H9 (cell line): ENCODE measurements around the gene MRC2. TPM values are rescaled to one million over a fixed set of nuclear protein-coding genes. Genes with fewer than 3 reads are reported as not detected.

ENCODE experiments used
- DNase-seq: peaks from one replicate; pipeline ENCODE4 v3.0.0-alpha.2; 2017
- H2AFZ ChIP-seq: one replicate; pipeline ENCODE4 v1.6.1; 2013; ENCODE audit warnings: mild to moderate bottlenecking, low read length, control low read depth, moderate library complexity
- H2AK5ac ChIP-seq: 2 replicates; pipeline ENCODE4 v1.6.1; 2013; ENCODE audit warnings: low read length, control low read depth, mixed read lengths; ENCODE audit not compliant: insufficient read length
- H2BK120ac ChIP-seq: one replicate; pipeline ENCODE4 v1.6.1; 2013; ENCODE audit warnings: low read depth, mild to moderate bottlenecking, low read length, control low read depth, inconsistent platforms; ENCODE audit not compliant: poor library complexity, severe bottlenecking
- H2BK12ac ChIP-seq: 2 replicates; pipeline ENCODE4 v1.6.1; 2013; ENCODE audit warnings: low read length, control low read depth, mixed read lengths, low read depth; ENCODE audit not compliant: insufficient read length
- H2BK15ac ChIP-seq: 2 replicates; pipeline ENCODE4 v1.6.1; 2013; ENCODE audit warnings: low read depth, low read length, control low read depth
- H2BK20ac ChIP-seq: one replicate; pipeline ENCODE4 v1.6.1; 2013; ENCODE audit warnings: low read depth, mild to moderate bottlenecking, low read length, control low read depth, inconsistent platforms; ENCODE audit not compliant: poor library complexity, severe bottlenecking
- H2BK5ac ChIP-seq: 2 replicates; pipeline ENCODE4 v1.6.1; 2013; ENCODE audit warnings: low read length, control low read depth, mixed read lengths; ENCODE audit not compliant: insufficient read length
- H3K14ac ChIP-seq: 2 replicates; pipeline ENCODE4 v1.6.1; 2013; ENCODE audit warnings: low read length, control low read depth; ENCODE audit not compliant: insufficient read depth
- H3K18ac ChIP-seq: 2 replicates; pipeline ENCODE4 v1.6.1; 2013; ENCODE audit warnings: low read depth, mild to moderate bottlenecking, mixed read lengths, low read length, control low read depth; ENCODE audit not compliant: insufficient read length
- H3K23ac ChIP-seq: 2 replicates; pipeline ENCODE4 v1.6.1; 2013; ENCODE audit warnings: low read length, control low read depth, mixed read lengths, low read depth; ENCODE audit not compliant: insufficient read length
- H3K23me2 ChIP-seq: 2 replicates; pipeline ENCODE4 v1.6.1; 2013; ENCODE audit warnings: low read depth, mild to moderate bottlenecking, mixed read lengths, low read length, control low read depth; ENCODE audit not compliant: insufficient read length, poor library complexity, severe bottlenecking
- H3K27ac ChIP-seq: 2 replicates; pipeline ENCODE4 v1.5.1; 2013; ENCODE audit warnings: low read length, control low read depth, mixed read lengths, low read depth; ENCODE audit not compliant: insufficient read length
- H3K27me3 ChIP-seq: 2 replicates; pipeline ENCODE4 v1.6.1; 2013; ENCODE audit warnings: low read length, control low read depth, inconsistent platforms; ENCODE audit not compliant: insufficient read depth
- H3K4ac ChIP-seq: 2 replicates; pipeline ENCODE4 v1.6.1; 2013; ENCODE audit warnings: low read depth, mild to moderate bottlenecking, control low read depth, inconsistent platforms, low read length, moderate library complexity
- H3K4me1 ChIP-seq: 2 replicates; pipeline ENCODE4 v1.6.1; 2013; ENCODE audit warnings: low read length, control low read depth, inconsistent platforms; ENCODE audit not compliant: insufficient read depth
- H3K4me2 ChIP-seq: 2 replicates; pipeline ENCODE4 v1.6.1; 2013; ENCODE audit warnings: low read length, control low read depth, mixed read lengths; ENCODE audit not compliant: insufficient read length, insufficient read depth
- H3K56ac ChIP-seq: 2 replicates; pipeline ENCODE4 v1.6.1; 2013; ENCODE audit warnings: low read depth, mild to moderate bottlenecking, mixed read lengths, low read length, control low read depth; ENCODE audit not compliant: insufficient read length
- H3K79me1 ChIP-seq: 2 replicates; pipeline ENCODE4 v1.6.1; 2013; ENCODE audit warnings: low read depth, mild to moderate bottlenecking, moderate library complexity, low read length, control low read depth, inconsistent platforms; ENCODE audit not compliant: insufficient read depth, poor library complexity, severe bottlenecking
- H3K79me2 ChIP-seq: 2 replicates; pipeline ENCODE4 v1.6.1; 2013; ENCODE audit warnings: low read length, control low read depth, inconsistent platforms; ENCODE audit not compliant: insufficient read depth
- H3K9ac ChIP-seq: 2 replicates; pipeline ENCODE4 v1.6.1; 2013; ENCODE audit warnings: low read length, control low read depth, mixed read lengths; ENCODE audit not compliant: insufficient read length; ENCODE audit errors: extremely low read depth
- H3K9me3 ChIP-seq: one replicate; pipeline ENCODE4 v1.6.1; 2013; ENCODE audit warnings: low read depth, low read length, inconsistent platforms; ENCODE audit not compliant: control insufficient read depth
- H3T11ph ChIP-seq: one replicate; pipeline ENCODE4 v1.6.1; 2013; ENCODE audit warnings: mild to moderate bottlenecking, low read length, control low read depth, inconsistent platforms
- H4K20me1 ChIP-seq: one replicate; pipeline ENCODE4 v1.6.1; 2013; ENCODE audit not compliant: control insufficient read depth, insufficient read length, insufficient read depth
- H4K5ac ChIP-seq: 2 replicates; pipeline ENCODE4 v1.6.1; 2013; ENCODE audit warnings: low read depth, mild to moderate bottlenecking, mixed read lengths, low read length, control low read depth; ENCODE audit not compliant: insufficient read length
- H4K8ac ChIP-seq: replicated peaks from 2 replicates; pipeline ENCODE4 v1.6.1; 2013; ENCODE audit warnings: low read length, control low read depth, mixed read lengths, low read depth; ENCODE audit not compliant: insufficient read length
- H4K91ac ChIP-seq: 2 replicates; pipeline ENCODE4 v1.6.1; 2013; ENCODE audit warnings: low read depth, mild to moderate bottlenecking, moderate library complexity, mixed read lengths, low read length, control low read depth; ENCODE audit not compliant: insufficient read length
- H3K27ac Mint-ChIP-seq, 3 experiments: 2 replicates in 2 of 3; 3 replicates in 1 of 3; pipeline ENCODE4 v1.8.0; 2020 to 2021; ENCODE audit warnings: mixed read lengths in 3 of 3, mild to moderate bottlenecking in 1 of 3, moderate library complexity in 1 of 3
- H3K27me3 Mint-ChIP-seq: 2 replicates; pipeline ENCODE4 v1.8.0; 2021; ENCODE audit warnings: low read depth, mild to moderate bottlenecking, moderate library complexity, mixed read lengths
- H3K36me3 Mint-ChIP-seq, 3 experiments: 2 replicates in 2 of 3; 3 replicates in 1 of 3; pipeline ENCODE4 v1.8.0; 2020 to 2021; ENCODE audit warnings: low read depth in 3 of 3, mixed read lengths in 3 of 3; ENCODE audit not compliant: insufficient read depth in 1 of 3
- H3K4me1 Mint-ChIP-seq, 2 experiments: 2 replicates each; pipeline ENCODE4 v1.8.0; 2020; ENCODE audit warnings: mixed read lengths in 2 of 2
- H3K4me3 Mint-ChIP-seq, 2 experiments: 2 replicates in 1 of 2; 3 replicates in 1 of 2; pipeline ENCODE4 v1.8.0; 2020 to 2021; ENCODE audit warnings: mild to moderate bottlenecking in 2 of 2, mixed read lengths in 2 of 2, moderate library complexity in 1 of 2
- H3K9me3 Mint-ChIP-seq, 2 experiments: 2 replicates in 1 of 2; 3 replicates in 1 of 2; pipeline ENCODE4 v1.8.0; 2020; ENCODE audit warnings: mild to moderate bottlenecking in 2 of 2, mixed read lengths in 2 of 2, moderate library complexity in 1 of 2
- CTCF ChIP-seq: fragments of 200-600 bp; sonication (generic); conservative IDR thresholded peaks from 3 replicates; pipeline ENCODE4 v1.8.0; 2021; ENCODE audit warnings: antibody characterized with exemption, mild to moderate bottlenecking
- WGBS: extraction: QIAGEN DNeasy Blood & Tissue Kit; methylation state at CpG from one replicate; pipeline ENCODE4 v1.1.7; 2013; ENCODE audit warnings: missing lambda C conversion rate, low lambda C conversion rate, mixed read lengths; ENCODE audit not compliant: insufficient read length; ENCODE audit errors: extremely low coverage; 5-methylcytosine and 5-hydroxymethylcytosine counted together
- total RNA-seq: library from RNA; stranded (reverse); gene quantifications from 2 replicates; pipeline ENCODE4 v1.2.1, GENCODE V29; 2021

Gene MRC2
- total RNA-seq, 1 experiment from 2014 or later = 18.7 TPM

- Histone ChIP-seq H3K18ac (no peak overlapping the region), H3K23me2 (no peaks in the 10 kb centered on the region), H3K56ac (no peak overlapping the region), H2AK5ac (no peak overlapping the region), H3K79me1 (no peaks in the 10 kb centered on the region), H3K27ac (no peak overlapping the region), H3K79me2 (no peaks in the 10 kb centered on the region), H3K4me2 (no peak overlapping the region), H2AFZ (no peak overlapping the region), H2BK15ac (no peak overlapping the region), H3K27me3 (no peaks in the 10 kb centered on the region), H2BK5ac (no peak overlapping the region), H3K4me1 (no peaks in the 10 kb centered on the region), H2BK12ac (no peak overlapping the region), H4K8ac (no peak overlapping the region), H3T11ph (no peak overlapping the region), H2BK20ac (no peak overlapping the region), H3K4ac (no peak overlapping the region), H4K20me1 (no peaks in the 10 kb centered on the region), H3K9ac (no peak overlapping the region), H2BK120ac (no peak overlapping the region), H3K23ac (no peak overlapping the region), H3K9me3 (no peaks in the 10 kb centered on the region), H3K14ac (no peak overlapping the region), H4K5ac (no peak overlapping the region), H4K91ac (no peak overlapping the region)
- H3K4me1 Mint-ChIP-seq = peaks cover 26% of the 10 kb centered on the region in 2 experiments
- peaks cover 5 to 42% (median 35%) of the 10 kb centered on the region in 3 experiments; a peak in 5 of 7 replicates for H3K36me3 Mint-ChIP-seq
- no peak for TF ChIP-seq CTCF
- peak overlapping the region in 2 of 3 experiments; percentile 28 to 79; a peak in 3 of 7 replicates for H3K27ac Mint-ChIP-seq
- no peak for DNase-seq
- no peaks in the 10 kb centered on the region for H3K27me3 Mint-ChIP-seq
- no peaks in the 10 kb centered on the region for H3K9me3 Mint-ChIP-seq
- no peak overlapping the region for H3K4me3 Mint-ChIP-seq
- whole genome bisulfite sequencing = no CpG with 5 or more reads among the region's 4 CpGs
Observed at GRCh38 chr17:62615503-62615902, 12.0 kb upstream of the MRC2 start.
